Activated effector memory CD4-positive, alpha-beta T cell treated with Interleukin-2 at 50 U/mL for 16 hours (primary cell): ENCODE measurements around the gene PAF1.
"Not testable (repeated sequence)": the region's sequence is repeated elsewhere in the genome, so short reads cannot be mapped to it uniquely, and the experiment has no call there.

Experiments
- DNase-seq: peaks from one replicate; pipeline ENCODE4 v3.0.0-alpha.2; 2020

Gene PAF1

DNA sequence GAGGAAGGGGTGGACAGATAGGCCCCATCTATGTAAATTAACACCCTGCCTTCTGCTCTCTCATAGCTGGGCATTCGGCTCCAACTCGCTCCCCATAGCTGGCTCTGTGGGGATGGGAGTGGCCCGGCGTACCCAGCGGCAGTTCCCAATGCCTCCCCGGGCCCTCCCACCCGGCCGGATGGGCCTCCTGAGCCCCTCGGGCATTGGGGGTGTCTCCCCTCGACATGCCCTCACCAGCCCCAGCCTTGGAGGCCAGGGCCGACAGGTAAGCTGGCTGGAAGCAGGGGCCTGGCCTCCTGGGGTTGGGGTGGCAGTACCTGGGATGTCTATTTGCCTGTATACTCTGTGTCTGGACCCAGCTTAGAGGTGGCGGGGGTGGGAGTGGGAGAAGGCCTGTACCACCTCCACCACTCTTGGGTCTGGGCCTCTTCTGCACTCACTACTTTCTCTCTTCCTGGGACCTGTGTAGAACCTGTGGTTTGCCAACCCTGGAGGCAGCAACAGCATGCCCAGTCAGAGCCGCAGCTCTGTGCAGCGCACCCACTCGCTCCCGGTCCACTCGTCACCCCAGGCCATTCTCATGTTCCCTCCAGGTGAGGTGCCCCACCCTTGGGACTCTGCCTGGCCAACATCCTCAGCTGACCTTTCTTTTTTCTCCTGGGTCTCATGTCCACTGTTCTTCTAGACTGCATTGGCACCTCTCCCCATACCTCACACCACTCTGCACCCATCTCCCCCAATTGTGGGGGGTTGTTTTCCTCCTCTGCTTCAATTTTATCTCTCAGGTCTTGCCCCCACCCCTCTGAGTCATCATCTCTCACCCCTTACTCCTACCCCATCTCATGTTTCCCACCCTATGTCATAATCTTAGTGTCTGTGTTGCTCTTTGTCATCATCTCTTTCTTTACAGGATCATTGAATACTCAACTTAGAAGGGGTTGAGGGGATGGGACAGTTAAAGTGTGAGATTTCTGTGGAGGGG lies 10.1 kb downstream of the PAF1 start:
- DNase-seq = no peak

DNA sequence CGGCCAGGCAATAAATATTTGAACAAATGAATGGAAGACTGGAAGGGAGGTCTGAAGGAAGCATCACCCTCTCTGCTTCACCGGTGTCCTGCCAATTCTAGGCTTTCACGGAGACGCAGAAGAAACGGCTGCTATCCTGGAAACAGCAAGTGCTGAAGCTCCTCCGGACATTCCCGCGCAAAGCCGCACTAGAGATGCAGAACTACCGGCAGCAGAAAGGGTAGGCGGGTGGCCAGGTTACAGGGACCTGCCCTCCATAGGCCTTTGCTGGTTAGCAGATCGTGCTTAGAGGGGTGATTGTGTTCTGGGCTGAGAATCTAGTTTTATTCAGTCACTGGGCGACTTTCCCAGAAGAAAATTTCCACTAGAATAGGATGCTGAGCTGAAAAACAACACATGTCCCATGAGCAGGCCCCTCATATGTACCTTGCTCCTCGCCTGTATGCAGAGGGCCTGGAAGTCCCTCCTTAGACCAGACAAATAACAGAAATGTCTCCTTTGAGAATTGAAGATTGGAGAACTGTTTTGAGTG lies 11.0 kb downstream of the PAF1 start:
- no peak for DNase-seq

DNA sequence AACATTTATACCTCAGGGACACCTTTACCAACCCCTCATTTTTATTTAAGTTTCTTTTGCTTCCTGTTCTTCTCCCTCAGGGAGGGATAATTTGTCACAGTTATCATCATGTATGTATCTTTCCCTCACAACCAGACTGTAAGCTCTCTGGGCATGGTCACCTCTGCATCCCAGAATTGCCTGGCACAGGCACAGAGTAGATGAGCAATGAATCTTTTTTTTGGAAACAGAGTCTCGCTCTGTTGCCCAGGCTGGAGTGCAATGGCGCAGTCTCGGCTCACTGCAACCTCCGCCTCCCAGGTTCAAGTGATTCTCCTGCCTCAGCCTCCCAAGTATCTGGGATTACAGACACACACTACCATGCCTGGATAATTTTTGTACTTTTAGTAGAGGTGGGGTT lies 11.5 kb downstream of the PAF1 start:
- not testable (repeated sequence) for DNase-seq

DNA sequence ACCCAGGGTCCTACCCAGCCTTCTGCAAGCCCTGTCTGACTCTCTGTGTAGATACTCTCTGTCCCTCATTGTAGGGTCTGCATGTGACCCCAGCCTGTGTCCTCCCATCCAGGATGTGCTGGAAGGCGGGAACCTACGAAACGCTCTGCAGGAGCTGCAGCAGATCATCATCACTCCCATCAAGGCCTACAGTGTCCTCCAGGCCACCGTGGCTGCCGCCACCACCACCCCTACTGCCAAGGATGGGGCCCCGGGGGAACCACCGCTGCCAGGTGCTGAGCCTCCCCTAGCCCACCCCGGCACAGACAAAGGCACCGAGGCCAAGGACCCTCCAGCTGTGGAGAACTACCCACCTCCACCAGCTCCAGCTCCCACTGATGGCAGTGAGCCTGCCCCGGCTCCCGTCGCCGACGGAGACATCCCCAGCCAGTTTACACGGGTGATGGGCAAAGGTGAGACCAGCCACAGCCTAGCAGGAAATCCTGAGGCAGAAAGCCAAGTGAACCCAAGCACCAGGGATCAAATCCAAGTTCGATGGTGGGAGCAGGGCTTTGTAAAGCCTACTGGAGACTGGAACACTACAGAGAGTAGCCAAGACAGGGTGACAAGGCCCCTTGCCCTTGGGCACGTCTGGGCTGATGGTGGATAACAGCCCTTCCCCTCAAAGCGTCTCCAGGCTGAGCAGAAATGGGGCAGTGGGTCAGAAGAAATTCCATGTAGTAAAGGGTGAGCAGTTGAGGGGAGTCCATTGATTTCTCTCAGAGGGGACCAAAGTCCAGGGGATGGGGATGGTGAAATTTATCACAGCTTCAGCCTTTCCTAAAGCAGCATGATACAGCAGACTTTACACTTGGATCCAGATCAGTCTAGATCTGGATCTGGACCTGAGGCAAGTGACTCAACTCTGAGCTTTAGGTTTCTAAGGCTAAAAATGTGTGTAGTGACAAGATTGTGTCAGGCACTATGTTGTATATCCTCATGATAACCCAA lies 13.2 kb downstream of the PAF1 start:
- DNase-seq = no peak

DNA sequence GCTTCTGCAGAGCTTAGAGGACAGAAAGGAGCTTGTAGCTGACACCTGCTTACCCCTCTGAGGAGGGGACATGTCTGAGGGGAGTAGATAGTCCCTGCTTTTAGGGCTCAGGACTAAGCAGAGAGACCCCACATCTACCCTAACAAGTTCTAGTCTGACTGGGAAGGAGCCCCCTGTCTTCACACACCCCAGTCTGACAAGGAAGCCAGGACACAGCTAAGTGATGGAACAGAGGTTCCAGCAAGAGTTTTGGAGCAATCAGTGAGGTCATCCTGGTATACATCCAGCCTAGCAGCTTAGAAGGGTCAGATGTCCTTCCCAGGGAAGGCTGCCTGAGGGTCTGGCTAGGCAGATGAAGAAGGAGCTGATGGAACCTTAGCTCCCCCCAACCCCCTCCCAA lies 15.0 kb downstream of the PAF1 start:
- DNase-seq = no peak

DNA sequence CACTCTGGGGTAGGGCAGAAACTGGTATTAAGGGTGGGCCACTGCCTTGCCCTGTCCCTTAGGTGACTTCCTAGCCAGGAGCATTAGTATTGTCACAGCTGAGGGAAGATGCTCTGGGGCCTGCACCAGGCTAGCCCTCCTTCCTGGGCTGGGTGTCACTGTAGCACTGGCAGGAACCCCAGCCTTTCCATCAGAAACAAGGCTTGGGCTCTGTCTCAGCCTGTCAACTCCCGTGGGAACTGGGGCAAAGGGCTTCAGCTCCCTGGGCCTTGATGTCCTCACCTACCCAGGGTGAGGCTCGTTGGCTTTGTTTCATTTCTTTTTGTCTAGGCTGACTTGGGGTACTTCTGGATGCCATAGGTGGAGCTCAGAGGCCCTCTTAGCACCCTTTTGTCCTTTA lies 18.0 kb downstream of the PAF1 start:
- DNase-seq = no peak

DNA sequence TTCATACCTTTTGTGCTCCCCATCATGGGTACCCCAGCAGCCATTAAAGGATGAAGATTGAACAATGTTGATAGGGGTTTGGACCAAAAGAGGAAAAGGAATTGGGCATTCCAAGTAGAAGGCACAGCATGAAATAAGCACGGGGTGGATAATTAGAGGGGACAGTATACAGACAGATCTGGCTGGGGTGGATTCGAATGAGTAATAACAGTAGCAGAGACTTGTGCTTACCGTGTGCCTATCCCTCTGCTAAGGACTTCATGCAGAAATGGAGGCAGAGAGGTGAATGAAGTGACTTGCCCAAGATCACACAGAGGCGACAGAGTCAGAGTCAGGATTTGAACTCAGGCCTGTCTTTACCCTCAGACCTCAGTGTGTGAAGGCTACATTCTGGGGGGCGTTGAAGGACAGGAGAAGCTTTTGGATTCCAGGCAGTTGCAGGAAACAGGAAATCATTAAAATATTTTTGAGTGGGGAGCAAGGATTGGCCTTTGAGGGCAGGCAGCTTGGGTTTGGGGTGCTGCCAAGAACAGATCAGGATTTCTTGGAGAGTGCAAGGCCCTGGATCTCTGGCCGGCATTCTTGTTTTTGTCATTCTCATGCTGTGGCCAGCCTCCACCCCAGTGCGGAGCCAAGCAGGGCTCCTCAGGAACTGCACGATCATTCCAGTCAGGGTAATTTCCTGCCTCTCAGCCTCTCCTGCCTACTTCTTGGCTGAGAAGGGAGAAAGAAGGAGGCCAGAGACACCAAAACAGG lies 18.7 kb downstream of the PAF1 start:
- DNase-seq = no peak

DNA sequence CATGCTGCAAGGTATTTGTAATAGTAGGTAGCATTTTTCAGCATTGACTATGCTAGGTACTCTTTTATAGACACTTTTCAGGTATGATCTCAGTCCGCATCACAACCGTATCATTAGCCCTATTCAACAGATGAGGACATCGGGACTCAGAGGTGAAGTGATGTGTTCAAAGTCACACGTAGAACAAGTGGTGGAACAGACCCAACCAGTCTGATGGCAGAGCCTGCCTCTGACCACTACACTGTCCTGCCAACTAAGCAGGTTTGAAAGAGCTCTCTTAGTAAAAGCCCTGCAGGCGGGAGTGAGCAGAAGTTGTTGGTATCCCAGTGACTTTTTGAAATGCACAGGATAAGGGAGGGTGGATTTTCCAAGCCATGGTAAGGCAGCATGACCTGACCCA lies 20.2 kb downstream of the PAF1 start:
- DNase-seq = no peak

DNA sequence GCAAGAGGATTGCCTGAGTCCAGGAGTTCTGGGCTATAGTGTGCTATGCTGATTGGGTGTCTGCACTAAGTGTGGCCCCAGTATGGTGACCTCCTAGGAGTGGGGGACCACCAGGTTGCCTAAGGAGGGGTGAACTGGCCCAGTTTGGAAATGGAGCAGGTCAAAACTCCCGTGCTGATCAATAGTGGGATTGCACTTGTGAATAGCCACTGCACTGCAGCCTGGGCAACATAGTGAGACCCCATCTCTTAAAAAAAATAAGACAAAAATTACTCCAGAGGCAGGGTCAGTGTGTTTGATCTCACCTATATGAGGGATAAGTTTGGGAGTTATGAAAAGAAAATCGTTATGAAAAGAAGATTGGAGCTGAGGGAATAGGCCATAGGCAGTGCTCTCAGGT lies 21.7 kb downstream of the PAF1 start:
- no peak for DNase-seq

DNA sequence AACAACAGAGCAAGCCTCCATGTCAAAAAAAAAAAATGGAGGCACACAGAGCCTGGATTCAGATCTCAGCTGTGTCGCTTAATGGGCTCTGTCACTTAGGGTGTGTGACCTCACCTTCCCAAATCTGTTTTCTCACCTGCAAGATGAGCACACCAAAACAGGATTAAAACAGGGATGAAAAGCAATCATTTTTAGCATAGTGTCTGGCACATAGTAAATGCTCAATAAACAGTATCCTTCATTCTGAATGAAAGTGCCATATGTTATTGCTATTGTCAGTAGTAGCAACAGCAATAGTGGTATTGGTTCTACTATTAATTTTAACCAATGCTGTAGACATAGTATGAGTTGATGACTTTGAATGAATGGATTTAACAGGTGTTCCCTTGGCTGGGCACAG lies 25.4 kb downstream of the PAF1 start:
- no peak for DNase-seq

DNA sequence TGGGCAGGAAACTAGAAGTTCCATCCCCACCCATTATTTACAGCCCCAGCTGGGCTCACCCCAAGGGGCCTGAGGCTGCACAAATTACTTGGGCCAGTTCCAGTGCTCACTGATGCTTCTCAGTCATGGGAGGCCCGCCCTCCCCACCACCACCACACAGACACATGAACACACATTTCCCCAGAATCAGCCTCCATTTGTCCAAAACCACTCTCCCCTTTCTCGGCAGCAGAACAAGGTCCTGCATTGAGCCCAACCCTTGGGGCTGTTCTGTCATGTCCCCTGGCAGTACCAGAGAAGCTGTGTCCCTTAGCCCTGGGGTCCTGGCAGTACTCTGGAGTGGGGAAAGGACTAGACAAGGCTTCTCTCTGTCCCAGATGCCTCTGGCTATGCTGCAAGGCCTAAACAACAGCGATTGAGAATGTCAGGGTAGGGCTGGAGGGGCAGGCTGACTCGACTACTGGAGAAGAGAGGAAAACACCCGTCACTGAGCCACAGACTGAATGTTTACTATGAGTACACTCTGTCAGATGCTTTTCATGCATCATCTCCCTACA lies 26.9 kb downstream of the PAF1 start:
- no peak for DNase-seq

DNA sequence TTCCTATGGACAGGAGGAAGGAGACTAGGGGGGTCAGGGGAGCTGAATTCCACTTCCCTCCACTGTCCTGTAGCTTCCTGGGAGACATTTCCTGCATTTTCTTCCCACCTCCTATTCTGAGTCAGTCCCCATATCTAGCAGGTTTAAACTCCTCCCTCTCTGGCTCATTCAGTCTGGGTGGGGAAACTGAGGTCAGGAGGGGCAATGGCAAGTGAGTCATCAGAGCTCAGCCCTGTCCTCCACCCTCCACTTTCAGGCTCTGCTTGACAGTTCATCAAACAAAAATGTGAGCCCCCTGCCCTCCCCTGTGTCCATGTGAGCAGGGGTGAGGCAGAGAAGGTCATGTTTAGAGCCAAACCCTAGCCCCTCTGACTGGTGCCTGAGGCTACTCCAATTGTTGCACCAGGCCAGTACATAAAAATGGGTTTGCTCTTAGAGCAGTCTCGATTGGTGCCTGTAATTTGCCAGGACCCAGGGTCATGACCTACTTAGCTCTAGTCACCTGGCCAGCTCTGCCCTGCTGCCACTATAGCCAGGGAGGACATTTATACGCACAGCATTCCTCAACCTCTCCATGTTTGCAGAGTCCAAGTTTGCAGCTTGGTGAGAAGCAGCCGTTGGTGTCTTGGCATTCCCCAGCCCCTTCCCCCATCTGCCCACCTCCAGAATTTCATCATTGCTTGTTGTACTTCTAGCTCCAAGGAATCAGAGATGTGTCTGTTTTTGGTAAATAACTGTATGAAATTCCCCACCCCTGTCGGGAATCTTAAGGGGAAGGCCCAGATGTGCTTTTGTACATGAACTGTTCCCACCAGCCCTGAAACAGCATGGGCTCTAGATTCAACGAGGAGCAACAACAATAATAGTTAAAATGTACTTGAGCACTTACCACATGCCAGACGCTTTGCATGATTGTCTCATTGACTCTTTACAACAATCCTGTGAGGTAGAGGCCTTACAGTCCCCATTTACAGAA lies 27.9 kb downstream of the PAF1 start:
- DNase-seq = no peak

DNA sequence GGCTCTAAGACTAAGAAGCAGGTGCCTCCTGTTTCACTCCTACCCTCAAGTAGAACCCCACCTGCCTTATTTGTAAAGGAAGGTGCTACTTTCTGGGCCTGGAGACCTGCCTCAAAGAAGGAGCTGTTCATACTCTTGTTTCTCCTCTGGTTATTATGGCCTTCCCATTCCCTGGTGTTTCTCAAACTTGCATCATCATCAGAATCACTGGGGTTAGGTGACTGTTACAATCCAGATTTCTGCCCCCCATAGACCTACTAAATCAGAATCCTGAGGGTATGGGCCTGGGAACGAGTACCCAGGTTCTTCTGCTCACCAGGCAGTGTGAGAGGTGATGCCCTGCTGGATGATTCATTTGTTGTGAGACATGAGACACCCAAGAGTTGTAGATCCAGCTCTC lies 30.3 kb downstream of the PAF1 start:
- no peak for DNase-seq

DNA sequence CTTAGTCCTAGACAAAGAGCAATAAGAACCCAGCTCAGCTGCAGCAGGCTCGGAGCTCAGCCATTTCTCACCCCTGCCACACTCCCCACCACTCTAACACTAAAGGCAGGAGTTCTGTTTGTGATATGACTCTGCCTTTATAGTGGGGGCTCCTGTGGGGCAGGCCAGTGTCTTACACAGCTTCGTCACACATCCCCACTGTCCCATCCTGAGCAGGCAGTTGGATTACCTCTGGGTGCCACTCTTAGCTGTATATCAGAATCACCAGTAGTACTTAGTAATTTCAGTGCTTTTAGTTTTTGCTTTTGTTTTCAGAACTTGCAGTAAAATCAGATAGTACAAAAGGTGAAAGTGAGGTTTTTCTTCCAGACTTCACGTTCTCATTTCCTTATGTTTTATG lies 31.9 kb downstream of the PAF1 start:
- DNase-seq = no peak

DNA sequence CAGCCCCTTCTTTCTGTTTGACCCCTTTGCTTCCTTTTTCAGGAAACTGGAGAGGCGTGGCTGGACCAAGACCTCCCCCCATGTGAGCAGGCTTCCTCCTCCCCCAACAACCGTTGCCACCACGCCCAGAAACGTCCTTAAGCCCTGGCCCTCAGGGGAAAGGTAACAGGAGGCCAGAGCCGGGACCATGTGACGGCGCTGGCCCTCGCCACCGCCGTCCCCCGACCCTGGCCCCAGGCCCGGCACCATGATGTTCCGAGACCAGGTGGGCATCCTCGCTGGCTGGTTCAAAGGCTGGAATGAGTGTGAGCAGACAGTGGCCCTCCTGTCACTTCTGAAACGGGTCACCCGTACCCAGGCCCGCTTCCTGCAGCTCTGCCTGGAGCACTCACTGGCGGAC lies 34.3 kb downstream of the PAF1 start:
- no peak for DNase-seq

DNA sequence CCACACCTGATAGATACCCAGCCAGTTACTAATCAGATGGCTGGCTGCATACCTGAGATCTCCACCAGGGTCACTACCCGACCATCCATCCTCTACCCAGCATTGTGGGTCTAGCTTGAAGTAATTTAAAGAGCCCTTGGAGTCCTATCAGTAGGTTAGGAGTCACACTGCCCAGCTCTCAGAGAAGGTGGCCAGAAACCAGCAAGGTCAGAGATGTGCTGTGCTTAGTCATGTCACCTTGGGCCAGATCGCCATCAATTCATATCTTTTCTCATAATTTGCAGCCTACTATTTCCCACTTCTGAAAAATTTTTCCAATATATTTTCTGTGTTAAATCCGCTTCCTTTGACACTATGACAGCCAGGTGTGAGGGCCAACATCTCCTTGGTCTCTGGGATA lies 34.8 kb downstream of the PAF1 start:
- no peak for DNase-seq

DNA sequence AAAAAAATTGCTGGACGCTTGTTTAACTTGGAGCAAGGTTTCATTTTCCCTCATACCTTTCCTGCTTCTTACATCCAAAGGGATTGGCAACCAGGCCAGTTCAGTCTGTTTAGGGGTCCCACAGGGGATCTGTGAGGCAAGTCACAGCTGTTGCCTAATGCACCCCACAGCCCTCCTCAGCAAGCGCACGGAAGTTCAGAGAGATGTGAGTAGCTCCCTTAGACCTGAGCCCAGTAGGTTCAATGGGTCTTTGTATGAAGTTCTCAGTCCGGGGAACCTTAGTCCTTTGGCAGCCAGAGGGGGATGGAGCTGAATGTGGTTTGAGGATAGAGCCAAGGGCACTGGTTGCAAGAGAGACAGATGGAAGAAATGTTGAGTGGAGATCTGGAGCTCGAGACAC lies 35.7 kb downstream of the PAF1 start:
- DNase-seq = no peak

DNA sequence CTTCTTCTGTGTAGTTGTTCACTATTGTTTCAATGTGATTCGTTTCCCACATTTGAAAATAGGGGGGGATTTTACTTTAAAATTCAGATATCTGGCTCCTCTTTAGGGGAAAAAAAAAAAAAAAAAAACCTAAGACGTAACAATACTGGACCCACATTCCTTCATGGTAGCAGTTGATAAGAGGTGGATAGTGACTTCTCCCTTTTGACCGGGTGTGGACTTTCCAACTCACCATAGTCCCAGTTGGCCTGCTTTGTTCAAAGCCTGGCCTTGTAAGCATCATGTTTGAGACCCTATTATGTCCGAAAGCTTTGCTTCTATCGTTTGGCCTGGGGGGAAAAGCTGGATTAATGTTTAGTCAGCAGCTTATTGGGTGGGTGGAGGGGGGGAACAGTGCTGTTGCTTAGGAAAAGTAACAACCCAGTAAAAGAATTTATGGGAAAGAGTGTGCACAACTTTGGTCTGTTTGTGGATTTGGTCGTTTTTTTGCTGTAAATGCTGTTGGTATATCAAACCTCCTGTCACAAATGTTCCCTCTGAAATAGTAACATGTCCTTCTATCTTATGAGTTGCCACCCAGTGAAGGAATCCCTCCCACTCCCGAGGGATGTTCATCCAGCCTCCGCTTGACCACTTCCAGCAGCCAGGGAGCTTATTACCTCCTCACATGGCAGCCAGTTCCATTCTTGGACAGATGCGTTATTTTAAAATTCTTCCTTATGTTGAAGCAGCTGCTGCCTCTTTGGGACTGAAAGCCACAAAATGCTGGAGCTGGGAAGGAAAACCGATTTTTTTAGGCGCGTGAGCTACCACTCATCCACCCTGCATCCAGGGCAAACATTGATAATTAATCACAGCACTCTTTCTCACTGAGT lies 38.3 kb downstream of the PAF1 start:
- no peak for DNase-seq

DNA sequence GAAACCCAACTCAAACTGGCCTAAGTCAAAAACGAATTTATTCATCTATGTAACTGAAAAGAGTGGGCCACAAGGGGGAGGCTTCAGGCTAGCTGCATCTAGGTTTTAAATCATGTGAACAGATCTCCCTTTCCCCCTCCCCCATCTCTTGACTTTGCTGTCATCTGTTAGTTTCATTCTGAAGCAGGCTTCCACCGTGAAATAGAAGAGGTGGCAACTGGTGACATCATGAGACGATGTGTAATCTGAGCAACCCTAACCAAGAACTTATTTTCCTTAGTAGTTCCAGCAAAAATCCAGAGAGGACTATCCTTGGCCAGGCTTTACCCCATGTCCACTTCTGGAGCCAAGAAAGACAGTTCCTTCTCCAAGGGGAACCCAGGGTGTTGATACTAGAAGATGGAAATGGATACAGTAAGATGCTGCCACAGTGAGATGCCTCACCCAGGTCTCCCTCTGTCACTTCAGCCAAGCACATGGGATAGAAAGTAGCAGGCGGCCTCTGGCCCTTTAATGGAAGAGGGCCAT lies 39.3 kb downstream of the PAF1 start:
- no peak for DNase-seq

DNA sequence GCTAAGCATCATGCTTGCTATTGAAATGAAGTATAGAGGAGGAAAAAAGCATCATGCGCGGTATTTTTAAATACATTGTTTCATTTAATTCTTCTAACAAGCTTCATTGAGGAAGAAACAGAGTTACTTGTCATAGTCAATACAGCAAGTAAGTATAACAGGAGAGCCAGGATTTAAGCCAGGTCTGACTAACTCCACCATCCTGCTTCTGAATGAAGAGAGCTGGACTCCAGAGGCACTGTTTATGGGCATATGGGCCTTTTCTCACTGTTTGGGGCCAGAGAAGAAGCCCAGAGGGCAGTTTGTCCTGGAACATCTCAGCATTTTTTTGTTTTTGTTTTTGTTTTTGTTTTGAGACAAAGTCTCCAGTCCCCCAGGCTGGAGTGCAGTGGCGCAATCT lies 40.8 kb downstream of the PAF1 start:
- DNase-seq = no peak
